GM12878 (cell line): ENCODE measurements around the gene EPHB2. TPM values are rescaled to one million over a fixed set of nuclear protein-coding genes. Genes with fewer than 3 reads are reported as not detected.

Source experiments
- ATAC-seq: fragments of 200-7000 bp; cut with Tn5 transposase; 3 replicates; pipeline ENCODE4 v1.9.1; 2020; ENCODE audit warnings: mild to moderate bottlenecking, moderate library complexity
- BruUV-seq: library from RNA; stranded (reverse); fragments of 400-500 nt; replicated peaks from 2 replicates; lab custom pipeline; 2021; lab: Mats Ljungman, UMichigan
- CTCF ChIA-PET: fragments of 300-600 bp; sonication (Branson Sonifier 250); formaldehyde crosslinking; extraction: SDS; loops from one replicate; lab custom pipeline; 2021; ENCODE audit warnings: inconsistent platforms; lab: Yijun Ruan, JAX
- POLR2A ChIA-PET: fragments of 350-600 bp; formaldehyde crosslinking; extraction: SDS; loops from one replicate; lab custom pipeline; 2021; ENCODE audit warnings: inconsistent platforms; lab: Charles Lee
- RAD21 ChIA-PET: fragments of 300-600 bp; sonication (Branson Sonifier 250); formaldehyde crosslinking; loops from one replicate; lab custom pipeline; 2023; ENCODE audit warnings: antibody characterized with exemption; ENCODE audit not compliant: unreplicated experiment; lab: Charles Lee
- SMC1A ChIA-PET: fragments of 300-600 bp; sonication (Branson Sonifier 250); formaldehyde crosslinking; loops from one replicate; lab custom pipeline; 2023; ENCODE audit not compliant: unreplicated experiment, uncharacterized antibody; lab: Charles Lee
- DNase-seq: peaks from one replicate; pipeline ENCODE4 v3.0.0-alpha.2; 2011; ENCODE audit warnings: low read depth, low spot score
- FAIRE-seq: peaks from 3 replicates; lab custom pipeline; 2011; peaks lifted over from hg19 to GRCh38; lab: Jason Lieb, UNC
- H2AFZ ChIP-seq: 2 replicates; pipeline ENCODE4 v1.6.0; 2011; ENCODE audit warnings: low read depth, low read length, control low read depth; ENCODE audit not compliant: control insufficient read depth
- H3K27ac ChIP-seq: 2 replicates; pipeline ENCODE4 v1.5.1; 2011; ENCODE audit warnings: control low read depth; ENCODE audit not compliant: control insufficient read depth, insufficient read depth
- H3K27me3 ChIP-seq, 2 experiments: replicated peaks in 1 of 2; 2 replicates each; pipeline versions ENCODE4 v1.6.0 to v1.6.1; 2011; ENCODE audit warnings: low read length in 1 of 2; ENCODE audit not compliant: control insufficient read depth in 2 of 2, insufficient read depth in 2 of 2
- H3K36me3 ChIP-seq, 2 experiments: 2 replicates each; pipeline ENCODE4 v1.5.1; 2011; ENCODE audit warnings: low read length in 1 of 2; ENCODE audit not compliant: control insufficient read depth in 2 of 2, insufficient read depth in 2 of 2
- H3K4me1 ChIP-seq: 2 replicates; pipeline ENCODE4 v1.6.1; 2011; ENCODE audit warnings: mild to moderate bottlenecking, low read length, moderate library complexity, mixed read lengths; ENCODE audit not compliant: control insufficient read depth, insufficient read depth
- H3K4me2 ChIP-seq: 2 replicates; pipeline ENCODE4 v1.6.0; 2011; ENCODE audit warnings: control low read depth; ENCODE audit not compliant: control insufficient read depth, insufficient read depth
- H3K4me3 ChIP-seq: fragments of 200-600 bp; sonication (generic); 2 replicates; pipeline ENCODE4 v1.5.1; 2016
- H3K79me2 ChIP-seq: 2 replicates; pipeline ENCODE4 v1.6.0; 2011; ENCODE audit warnings: low read length; ENCODE audit not compliant: control insufficient read depth, insufficient read depth
- H3K9ac ChIP-seq: 2 replicates; pipeline ENCODE4 v1.8.0; 2011; ENCODE audit warnings: low read length, control low read depth, mixed read lengths; ENCODE audit not compliant: control insufficient read depth, insufficient read depth
- H3K9me3 ChIP-seq: replicated peaks from 3 replicates; pipeline ENCODE4 v1.5.1; 2011; ENCODE audit warnings: mild to moderate bottlenecking, low read length; ENCODE audit not compliant: control insufficient read depth, insufficient read depth
- H4K20me1 ChIP-seq: 2 replicates; pipeline ENCODE4 v1.6.0; 2011; ENCODE audit not compliant: control insufficient read depth, insufficient read depth
- ASH2L ChIP-seq: fragments of 300-600, 200-600 bp; sonication (generic); IDR thresholded peaks from 2 replicates; pipeline ENCODE4 v1.6.1; 2017; ENCODE audit warnings: low read depth, mild to moderate bottlenecking, borderline replicate concordance
- EED ChIP-seq: sonication (generic); IDR thresholded peaks from 2 replicates; pipeline ENCODE4 v1.6.1; 2016; ENCODE audit warnings: antibody characterized with exemption, low read depth
- HCFC1 ChIP-seq: fragments of 150-350 bp; IDR thresholded peaks from 2 replicates; pipeline ENCODE4 v1.6.1; 2014; ENCODE audit warnings: low read length
- KDM1A ChIP-seq: fragments of 200-600 bp; sonication (generic); IDR thresholded peaks from 2 replicates; pipeline ENCODE4 v1.6.1; 2016; ENCODE audit warnings: borderline replicate concordance
- MEF2B ChIP-seq: fragments of 450-650 bp; IDR thresholded peaks from 2 replicates; pipeline ENCODE4 v1.6.1; 2018; ENCODE audit warnings: mild to moderate bottlenecking, moderate library complexity; ENCODE audit not compliant: partially characterized antibody, poor library complexity, severe bottlenecking
- MYB ChIP-seq: fragments of 150-350 bp; IDR thresholded peaks from 2 replicates; pipeline ENCODE4 v1.6.1; 2014; ENCODE audit warnings: mild to moderate bottlenecking, low read depth, low read length, borderline replicate concordance
- NFIC ChIP-seq: IDR thresholded peaks from 2 replicates; pipeline ENCODE4 v1.6.1; 2012; ENCODE audit warnings: low read depth, mild to moderate bottlenecking, inconsistent platforms, low read length, moderate library complexity
- NR2C2 ChIP-seq: IDR thresholded peaks from 2 replicates; pipeline ENCODE4 v1.6.1; 2011; ENCODE audit warnings: borderline replicate concordance, low read depth; ENCODE audit not compliant: control insufficient read depth, insufficient read length
- NR2F1 ChIP-seq: fragments of 450-650 bp; conservative IDR thresholded peaks from 2 replicates; pipeline ENCODE4 v1.6.1; 2017; ENCODE audit warnings: mild to moderate bottlenecking
- PAX5 ChIP-seq: IDR thresholded peaks from 2 replicates; pipeline ENCODE4 v1.6.1; 2011; ENCODE audit warnings: low read depth, low read length, borderline replicate concordance
- RELA ChIP-seq: fragments of 450-650 bp; IDR thresholded peaks from 2 replicates; pipeline ENCODE4 v1.8.0; 2014; ENCODE audit warnings: borderline replicate concordance; ENCODE audit not compliant: partially characterized antibody
- RFX5 ChIP-seq: IDR thresholded peaks from 2 replicates; pipeline ENCODE4 v1.6.1; 2011; ENCODE audit warnings: low read depth, low read length, improper control_type of control experiment
- STAT1 ChIP-seq: fragments of 450-650 bp; conservative IDR thresholded peaks from 2 replicates; pipeline ENCODE4 v1.6.1; 2014; ENCODE audit warnings: antibody characterized with exemption, mild to moderate bottlenecking
- WRNIP1 ChIP-seq: IDR thresholded peaks from 2 replicates; pipeline ENCODE4 v1.6.1; 2011; ENCODE audit warnings: low read depth, low read length, improper control_type of control experiment, borderline replicate concordance
- ZNF207 ChIP-seq: fragments of 450-650 bp; IDR thresholded peaks from 2 replicates; pipeline ENCODE4 v1.6.1; 2014; ENCODE audit warnings: antibody characterized with exemption, mild to moderate bottlenecking, borderline replicate concordance
- WGBS: methylation state at CpG from one replicate; pipeline ENCODE4 v1.1.6; 2016; ENCODE audit warnings: low lambda C conversion rate; ENCODE audit not compliant: insufficient replicate concordance, insufficient coverage; ENCODE audit errors: missing lambda C conversion rate; 5-methylcytosine and 5-hydroxymethylcytosine counted together
- in situ Hi-C: fragments of 300-500 bp; cut with MboI; formaldehyde crosslinking; loops from 9 replicates; pipeline ENCODE4 v1.14.3; 2018; ENCODE audit warnings: mixed read lengths
- intact Hi-C: fragments of 100-400 bp; cut with micrococcal nuclease; formaldehyde crosslinking; loops from one replicate; pipeline ENCODE4 v1.14.2; 2022; ENCODE audit not compliant: unreplicated experiment
- polyA plus RNA-seq, 11 experiments: library from polyadenylated mRNA; depleted of rRNA in 4 of 11; unstranded in 6 of 11; stranded (reverse) in 5 of 11; fragments of >200 nt; fragmentation: Nextera tagmentation in 4 of 11; fragmentation: Illumina TruSeq in 1 of 11; extraction: Ambion mirVana in 4 of 11; extraction: Trizol in 1 of 11; gene quantifications; 1 replicate in 1 of 11; 2 replicates in 10 of 11; pipeline versions ENCODE4 v1.2.1 to v1.2.3, GENCODE V29; 2011 to 2016; ENCODE audit warnings: inconsistent platforms in 2 of 11, missing spikeins in 2 of 11, low read depth in 1 of 11
- total RNA-seq, 4 experiments: library from RNA; depleted of rRNA in 3 of 4; stranded (reverse); fragments of >200 nt in 3 of 4; fragmentation: Illumina TruSeq in 1 of 4; extraction: Trizol in 1 of 4; gene quantifications; 2 replicates each; pipeline versions ENCODE4 v1.2.1 to v1.2.3, GENCODE V29; 2013 to 2021
- TF ChIP-seq, protein P1 (sequence below): IDR thresholded peaks from 2 replicates; pipeline ENCODE4 v1.6.1; 2012; ENCODE audit warnings: low read depth, low read length, improper control_type of control experiment
- TF ChIP-seq, protein P2 (sequence below): fragments of 450-650 bp; IDR thresholded peaks from 2 replicates; pipeline ENCODE4 v1.6.1; 2017; ENCODE audit warnings: low read depth, mild to moderate bottlenecking, moderate library complexity
- TF ChIP-seq, protein P3 (sequence below): fragments of 450-650 bp; IDR thresholded peaks from 2 replicates; pipeline ENCODE4 v1.6.1; 2017; ENCODE audit warnings: mild to moderate bottlenecking, moderate library complexity

Gene EPHB2
- total and polyA plus RNA-seq, 10 of the 15 experiments (the other 5 are each of a cell fraction or from before 2014, with no cell fraction given): 0.13 to 3.3 (median 0.92) TPM

DNA sequence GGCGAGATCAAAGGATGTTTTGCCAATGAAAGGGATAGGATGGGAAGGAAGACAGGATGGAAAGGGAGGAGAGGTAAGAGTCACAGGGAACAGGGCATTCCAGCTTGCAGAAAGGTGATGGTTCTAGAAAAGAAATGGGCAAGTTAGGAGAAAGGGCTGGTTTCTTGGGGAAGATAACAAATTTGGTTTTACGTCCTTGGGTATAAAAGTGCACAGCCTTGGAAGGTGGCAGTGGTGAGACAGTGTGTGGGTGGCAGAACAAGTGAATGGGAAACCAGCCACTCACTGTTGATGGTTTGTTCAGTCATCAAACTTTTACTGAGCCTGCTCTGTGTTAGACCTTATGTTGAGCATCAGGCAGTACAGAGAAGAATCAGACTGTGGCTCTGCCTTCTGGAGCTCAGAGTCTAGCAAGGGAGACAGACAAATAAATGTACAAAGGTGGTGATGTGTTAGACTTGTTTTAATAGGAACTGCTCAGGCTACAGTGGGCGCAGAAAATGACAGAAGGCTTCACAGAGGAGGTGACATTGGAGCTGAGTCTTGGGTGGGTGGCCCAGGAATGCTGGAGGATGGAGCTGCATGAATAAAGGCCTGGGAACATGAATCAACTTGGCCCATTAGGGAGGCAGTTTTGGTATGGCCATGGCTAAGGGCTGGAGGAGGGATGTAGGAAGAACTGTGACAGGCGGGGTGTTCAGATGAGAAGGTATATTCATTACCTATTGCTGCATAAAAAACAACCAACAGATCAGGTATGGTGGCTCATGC is 76.3 kb downstream of the EPHB2 start (continued):
- TF ChIP-seq, protein P1, sequence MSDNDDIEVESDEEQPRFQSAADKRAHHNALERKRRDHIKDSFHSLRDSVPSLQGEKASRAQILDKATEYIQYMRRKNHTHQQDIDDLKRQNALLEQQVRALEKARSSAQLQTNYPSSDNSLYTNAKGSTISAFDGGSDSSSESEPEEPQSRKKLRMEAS: no peak
- no peak for TF ChIP-seq KDM1A
- no peak for TF ChIP-seq MEF2B
- TF ChIP-seq RFX5: no peak
- TF ChIP-seq STAT1: no peak
- TF ChIP-seq, protein P2, sequence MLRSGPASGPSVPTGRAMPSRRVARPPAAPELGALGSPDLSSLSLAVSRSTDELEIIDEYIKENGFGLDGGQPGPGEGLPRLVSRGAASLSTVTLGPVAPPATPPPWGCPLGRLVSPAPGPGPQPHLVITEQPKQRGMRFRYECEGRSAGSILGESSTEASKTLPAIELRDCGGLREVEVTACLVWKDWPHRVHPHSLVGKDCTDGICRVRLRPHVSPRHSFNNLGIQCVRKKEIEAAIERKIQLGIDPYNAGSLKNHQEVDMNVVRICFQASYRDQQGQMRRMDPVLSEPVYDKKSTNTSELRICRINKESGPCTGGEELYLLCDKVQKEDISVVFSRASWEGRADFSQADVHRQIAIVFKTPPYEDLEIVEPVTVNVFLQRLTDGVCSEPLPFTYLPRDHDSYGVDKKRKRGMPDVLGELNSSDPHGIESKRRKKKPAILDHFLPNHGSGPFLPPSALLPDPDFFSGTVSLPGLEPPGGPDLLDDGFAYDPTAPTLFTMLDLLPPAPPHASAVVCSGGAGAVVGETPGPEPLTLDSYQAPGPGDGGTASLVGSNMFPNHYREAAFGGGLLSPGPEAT: no peak
- no peak for TF ChIP-seq ZNF207

DNA sequence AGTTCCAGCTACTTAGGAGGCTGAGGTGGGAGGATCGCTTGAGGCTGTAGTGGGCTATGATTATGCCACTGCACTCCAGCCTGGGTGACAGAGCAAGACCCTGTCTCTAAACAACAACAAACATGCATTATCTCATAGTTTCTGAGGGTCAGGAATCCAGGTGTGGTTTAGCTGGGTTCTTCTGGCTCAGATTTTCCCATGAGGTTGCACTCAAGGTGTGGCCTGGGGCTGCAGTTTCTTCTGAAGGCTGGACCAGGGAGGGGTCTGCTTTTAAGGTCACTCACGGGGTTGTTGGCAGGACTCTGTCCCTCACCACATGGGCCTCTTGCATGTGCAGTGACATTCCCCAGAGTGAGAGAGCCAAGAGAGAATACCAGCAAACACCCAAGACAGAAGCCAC is 77.0 kb downstream of the EPHB2 start:
- no peaks in the 10 kb centered on the region for H3K9me3 ChIP-seq
- no peaks in the 10 kb centered on the region; the same call in 1 of the 2 replicates for H4K20me1 ChIP-seq
- no peak overlapping the region for H2AFZ ChIP-seq
- BruUV-seq: no TSS peak
- WGBS: 0% methylated on average over 2 of the region's 2 CpGs
- ChIA-PET POLR2A (no interaction called here), SMC1A (no interaction called here), CTCF (interaction anchor here (1.7 kb wide), 1 partner anchor 83 kb away, joined by 6 read pairs; no protein-coding TSS in a partner anchor), RAD21 (no interaction called here)
- H3K9ac ChIP-seq: no peak overlapping the region
- H3K4me1 ChIP-seq: no peaks in the 10 kb centered on the region
- TF ChIP-seq NR2F1 (no peak), PAX5 (no peak), WRNIP1 (no peak), NR2C2 (no peak), NFIC (no peak), ASH2L (no peak), RELA (no peak), HCFC1 (no peak), EED (no peak), MYB (no peak)
- TF ChIP-seq, protein P3, sequence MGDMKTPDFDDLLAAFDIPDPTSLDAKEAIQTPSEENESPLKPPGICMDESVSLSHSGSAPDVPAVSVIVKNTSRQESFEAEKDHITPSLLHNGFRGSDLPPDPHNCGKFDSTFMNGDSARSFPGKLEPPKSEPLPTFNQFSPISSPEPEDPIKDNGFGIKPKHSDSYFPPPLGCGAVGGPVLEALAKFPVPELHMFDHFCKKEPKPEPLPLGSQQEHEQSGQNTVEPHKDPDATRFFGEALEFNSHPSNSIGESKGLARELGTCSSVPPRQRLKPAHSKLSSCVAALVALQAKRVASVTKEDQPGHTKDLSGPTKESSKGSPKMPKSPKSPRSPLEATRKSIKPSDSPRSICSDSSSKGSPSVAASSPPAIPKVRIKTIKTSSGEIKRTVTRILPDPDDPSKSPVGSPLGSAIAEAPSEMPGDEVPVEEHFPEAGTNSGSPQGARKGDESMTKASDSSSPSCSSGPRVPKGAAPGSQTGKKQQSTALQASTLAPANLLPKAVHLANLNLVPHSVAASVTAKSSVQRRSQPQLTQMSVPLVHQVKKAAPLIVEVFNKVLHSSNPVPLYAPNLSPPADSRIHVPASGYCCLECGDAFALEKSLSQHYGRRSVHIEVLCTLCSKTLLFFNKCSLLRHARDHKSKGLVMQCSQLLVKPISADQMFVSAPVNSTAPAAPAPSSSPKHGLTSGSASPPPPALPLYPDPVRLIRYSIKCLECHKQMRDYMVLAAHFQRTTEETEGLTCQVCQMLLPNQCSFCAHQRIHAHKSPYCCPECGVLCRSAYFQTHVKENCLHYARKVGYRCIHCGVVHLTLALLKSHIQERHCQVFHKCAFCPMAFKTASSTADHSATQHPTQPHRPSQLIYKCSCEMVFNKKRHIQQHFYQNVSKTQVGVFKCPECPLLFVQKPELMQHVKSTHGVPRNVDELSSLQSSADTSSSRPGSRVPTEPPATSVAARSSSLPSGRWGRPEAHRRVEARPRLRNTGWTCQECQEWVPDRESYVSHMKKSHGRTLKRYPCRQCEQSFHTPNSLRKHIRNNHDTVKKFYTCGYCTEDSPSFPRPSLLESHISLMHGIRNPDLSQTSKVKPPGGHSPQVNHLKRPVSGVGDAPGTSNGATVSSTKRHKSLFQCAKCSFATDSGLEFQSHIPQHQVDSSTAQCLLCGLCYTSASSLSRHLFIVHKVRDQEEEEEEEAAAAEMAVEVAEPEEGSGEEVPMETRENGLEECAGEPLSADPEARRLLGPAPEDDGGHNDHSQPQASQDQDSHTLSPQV: no peak
- H3K27ac ChIP-seq: no peak overlapping the region
- no peak for DNase-seq
- H3K4me3 ChIP-seq: no peak overlapping the region
- FAIRE-seq: no peak
- intact Hi-C loops: no loop called here
- in situ Hi-C loops: no loop called here
- no peaks in the 10 kb centered on the region for H3K79me2 ChIP-seq
- H3K36me3 ChIP-seq: no peaks in the 10 kb centered on the region
- no peak overlapping the region for H3K4me2 ChIP-seq
- peaks cover 1 to 2% of the 10 kb centered on the region in 2 experiments; a peak in 2 of 4 replicates for H3K27me3 ChIP-seq
- ATAC-seq: no peak
